ENCODE data around the gene IL17RE. TPM values are rescaled to one million over a fixed set of nuclear protein-coding genes. Genes with fewer than 3 reads are reported as not detected.

The IL17RE gene, protein sequence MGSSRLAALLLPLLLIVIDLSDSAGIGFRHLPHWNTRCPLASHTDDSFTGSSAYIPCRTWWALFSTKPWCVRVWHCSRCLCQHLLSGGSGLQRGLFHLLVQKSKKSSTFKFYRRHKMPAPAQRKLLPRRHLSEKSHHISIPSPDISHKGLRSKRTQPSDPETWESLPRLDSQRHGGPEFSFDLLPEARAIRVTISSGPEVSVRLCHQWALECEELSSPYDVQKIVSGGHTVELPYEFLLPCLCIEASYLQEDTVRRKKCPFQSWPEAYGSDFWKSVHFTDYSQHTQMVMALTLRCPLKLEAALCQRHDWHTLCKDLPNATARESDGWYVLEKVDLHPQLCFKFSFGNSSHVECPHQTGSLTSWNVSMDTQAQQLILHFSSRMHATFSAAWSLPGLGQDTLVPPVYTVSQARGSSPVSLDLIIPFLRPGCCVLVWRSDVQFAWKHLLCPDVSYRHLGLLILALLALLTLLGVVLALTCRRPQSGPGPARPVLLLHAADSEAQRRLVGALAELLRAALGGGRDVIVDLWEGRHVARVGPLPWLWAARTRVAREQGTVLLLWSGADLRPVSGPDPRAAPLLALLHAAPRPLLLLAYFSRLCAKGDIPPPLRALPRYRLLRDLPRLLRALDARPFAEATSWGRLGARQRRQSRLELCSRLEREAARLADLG
- 0.15 and 0.24 TPM in 2 replicates for total RNA-seq (2014; rRNA removed; shearing (Covaris generic))

DNA sequence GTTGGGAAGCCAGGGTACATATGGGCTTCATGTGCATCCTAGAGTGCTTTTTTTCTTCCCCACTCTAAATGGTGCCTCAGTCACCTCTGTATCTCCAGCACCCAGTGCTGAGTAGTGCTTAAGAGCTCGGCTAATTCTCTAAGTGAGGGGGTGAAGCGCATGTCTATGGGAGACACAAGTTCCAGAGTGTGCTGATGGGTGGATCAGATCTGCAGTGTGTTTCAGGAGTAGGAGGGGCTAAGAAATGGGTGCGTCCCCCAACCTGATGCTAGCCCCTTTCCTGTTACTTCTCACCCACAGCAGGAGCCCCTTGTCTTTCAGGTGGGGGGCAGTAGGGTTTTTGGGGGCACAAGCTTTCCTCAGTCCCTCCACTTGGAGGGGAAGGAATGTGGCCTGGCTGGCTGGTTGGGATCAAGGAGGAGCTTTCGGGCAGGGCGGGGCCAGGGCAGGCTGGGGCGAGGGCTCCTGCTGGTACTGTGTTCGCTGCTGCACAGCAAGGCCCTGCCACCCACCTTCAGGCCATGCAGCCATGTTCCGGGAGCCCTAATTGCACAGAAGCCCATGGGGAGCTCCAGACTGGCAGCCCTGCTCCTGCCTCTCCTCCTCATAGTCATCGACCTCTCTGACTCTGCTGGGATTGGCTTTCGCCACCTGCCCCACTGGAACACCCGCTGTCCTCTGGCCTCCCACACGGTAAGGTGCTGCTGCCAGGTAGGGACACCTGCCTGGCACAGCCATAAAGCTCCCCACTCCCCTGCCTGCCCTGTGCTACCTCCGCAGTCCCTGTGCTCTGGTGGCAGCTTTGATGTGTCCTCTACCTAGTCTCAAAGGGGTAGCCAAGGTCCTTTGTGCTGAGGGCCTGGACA is at the start of gene IL17RE:
Gene IL17RE (plus strand): TSS at position 477 of the 866 bp plus-strand sequence. CDS start 85 bp downstream, at position 562.

DNA sequence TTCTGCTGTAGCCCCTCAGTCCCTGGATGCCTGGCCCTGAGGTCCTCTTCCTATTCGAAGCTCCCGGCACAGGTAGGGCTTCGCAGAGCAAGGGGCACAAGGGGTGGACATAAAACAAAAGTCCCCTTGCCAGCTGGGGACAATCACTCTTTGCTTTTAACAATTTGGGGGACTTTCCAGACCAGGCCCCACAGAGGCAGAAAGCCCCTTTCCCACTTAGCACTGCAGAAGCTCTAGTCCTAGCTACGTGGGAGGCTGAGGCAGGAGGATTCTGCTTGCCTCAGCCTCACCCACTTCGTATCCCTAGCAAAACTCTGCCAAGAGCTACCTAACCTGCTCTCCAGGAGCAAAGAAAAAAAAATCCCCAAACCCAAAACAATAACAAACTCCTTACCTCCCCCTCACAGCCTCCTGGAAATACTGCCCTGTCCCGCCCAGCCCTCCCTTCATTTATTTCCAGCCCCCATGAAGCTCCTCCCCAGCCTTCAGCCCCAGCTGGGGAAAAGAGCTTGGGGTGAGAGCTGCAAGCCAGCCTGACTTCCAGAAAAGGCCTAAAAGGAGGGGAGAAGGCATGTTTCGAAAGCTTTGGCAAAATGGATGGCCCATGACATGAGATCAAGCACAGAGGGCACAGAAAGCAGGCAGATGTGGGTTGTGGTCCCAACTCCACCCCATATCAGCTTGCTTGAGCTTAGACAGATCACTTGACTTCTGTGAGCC is 22.7 kb upstream of the IL17RE start, which contains the start of gene CIDEC:
Gene CIDEC (minus strand): TSS at position 424 of the 720 bp plus-strand sequence. CDS start 1,767 bp downstream, outside the sequence.

DNA sequence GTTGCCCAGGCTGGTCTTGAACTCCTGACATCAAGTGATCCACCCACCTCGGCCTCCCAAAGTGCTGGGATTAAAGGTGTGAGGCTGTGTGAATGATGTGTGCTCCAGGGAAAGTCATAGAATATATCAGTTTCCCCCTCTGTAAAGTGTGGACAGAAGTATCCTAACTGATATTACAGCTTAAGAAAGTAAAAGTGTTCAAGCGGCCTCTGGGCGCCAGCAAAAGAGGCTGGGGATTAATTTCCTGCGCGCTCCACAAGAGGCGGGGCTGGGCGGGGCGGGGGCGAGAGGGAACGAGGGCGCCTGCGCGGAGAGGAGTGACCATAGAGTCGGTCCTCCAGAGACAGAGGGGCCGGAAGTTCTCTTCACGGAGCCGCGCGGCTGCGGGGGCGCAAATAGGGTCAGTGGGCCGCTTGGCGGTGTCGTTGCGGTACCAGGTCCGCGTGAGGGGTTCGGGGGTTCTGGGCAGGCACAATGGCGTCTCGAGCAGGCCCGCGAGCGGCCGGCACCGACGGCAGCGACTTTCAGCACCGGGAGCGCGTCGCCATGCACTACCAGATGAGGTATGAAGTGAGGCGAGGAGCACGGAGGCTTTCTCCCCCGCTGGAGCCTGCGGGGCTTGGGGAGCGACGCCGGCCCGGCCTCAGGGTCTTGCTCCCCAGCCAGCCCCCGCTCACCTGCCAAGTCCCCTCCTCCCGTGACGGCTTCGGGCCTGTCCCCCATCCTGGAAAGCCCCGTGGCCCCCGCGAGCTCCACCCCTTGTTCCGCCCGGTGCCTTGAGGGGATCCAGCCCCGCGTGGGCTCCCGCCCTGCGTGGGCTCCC is 12.2 kb upstream of the IL17RE start, which contains the start of gene JAGN1:
Gene JAGN1 (plus strand): TSS at position 362 of the 823 bp plus-strand sequence. CDS start 113 bp downstream, at position 475.

DNA sequence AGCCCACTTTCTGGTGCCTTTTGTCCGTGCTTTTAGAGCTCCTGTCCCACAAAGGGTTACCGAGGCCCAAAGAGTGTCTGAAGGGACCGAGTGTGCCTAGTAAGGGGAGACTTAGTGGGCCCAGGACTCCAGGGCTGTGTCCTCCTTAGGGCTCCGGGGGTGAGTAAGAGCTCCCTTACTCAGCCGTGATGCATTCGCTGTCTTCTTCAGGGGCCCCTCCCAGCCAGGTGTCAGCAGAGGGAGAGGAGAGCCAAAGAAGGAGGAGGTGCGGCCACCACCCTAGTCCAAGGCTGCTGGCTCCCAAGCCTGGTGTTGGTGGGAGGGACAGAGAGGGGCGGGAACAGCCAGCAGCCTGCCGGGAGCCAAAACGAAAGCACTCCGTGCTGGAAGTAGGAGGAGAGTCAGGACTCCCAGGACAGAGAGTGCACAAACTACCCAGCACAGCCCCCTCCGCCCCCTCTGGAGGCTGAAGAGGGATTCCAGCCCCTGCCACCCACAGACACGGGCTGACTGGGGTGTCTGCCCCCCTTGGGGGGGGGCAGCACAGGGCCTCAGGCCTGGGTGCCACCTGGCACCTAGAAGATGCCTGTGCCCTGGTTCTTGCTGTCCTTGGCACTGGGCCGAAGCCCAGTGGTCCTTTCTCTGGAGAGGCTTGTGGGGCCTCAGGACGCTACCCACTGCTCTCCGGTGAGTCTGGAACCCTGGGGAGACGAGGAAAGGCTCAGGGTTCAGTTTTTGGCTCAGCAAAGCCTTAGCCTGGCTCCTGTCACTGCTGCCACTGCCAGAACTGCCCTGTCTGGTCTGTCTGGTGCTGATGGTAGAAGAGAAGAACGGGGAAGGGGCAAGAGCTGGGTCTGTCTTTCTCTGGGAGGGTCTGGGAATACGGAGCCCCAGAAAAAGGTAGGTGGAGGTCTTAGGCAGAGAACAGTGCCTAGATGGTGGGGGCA is 14.4 kb downstream of the IL17RE start, which contains the start of gene IL17RC:
Gene IL17RC (plus strand): TSS at position 365 of the 947 bp plus-strand sequence. CDS start 218 bp downstream, at position 583.

DNA sequence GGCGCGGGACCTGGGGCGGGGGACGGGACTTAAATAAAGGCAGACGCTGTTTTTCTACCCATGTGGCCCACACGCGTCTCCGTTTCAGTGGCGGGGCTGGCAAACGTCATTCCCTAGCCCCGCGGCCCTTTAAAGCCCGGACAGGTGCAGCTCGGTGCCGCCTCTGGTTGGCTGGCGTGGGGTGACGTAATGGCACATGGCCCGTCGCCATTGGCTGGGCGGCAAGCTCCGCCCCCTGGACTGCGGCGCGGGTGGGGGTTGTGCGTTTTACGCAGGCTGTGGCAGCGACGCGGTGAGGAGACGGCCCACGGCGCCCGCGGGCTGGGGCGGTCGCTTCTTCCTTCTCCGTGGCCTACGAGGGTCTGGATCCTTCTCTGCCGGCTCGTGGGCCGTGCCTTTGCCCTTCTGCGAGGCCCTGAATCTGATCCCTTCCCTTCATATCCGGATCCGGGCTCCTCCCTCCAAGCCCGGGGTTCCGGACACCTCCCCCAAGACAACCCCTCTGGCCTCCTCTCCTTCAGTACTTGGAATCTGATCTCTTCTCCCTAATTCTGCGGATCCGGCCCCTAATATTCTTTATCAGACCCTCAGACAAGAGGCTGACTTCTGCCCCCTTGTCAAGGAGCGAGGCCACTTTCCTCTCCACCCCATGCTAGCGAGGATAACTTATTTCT is 31.1 kb downstream of the IL17RE start, which contains the start of gene CRELD1:
Gene CRELD1 (plus strand): TSS at position 274 of the 674 bp plus-strand sequence. CDS start 605 bp downstream, outside the sequence.

DNA sequence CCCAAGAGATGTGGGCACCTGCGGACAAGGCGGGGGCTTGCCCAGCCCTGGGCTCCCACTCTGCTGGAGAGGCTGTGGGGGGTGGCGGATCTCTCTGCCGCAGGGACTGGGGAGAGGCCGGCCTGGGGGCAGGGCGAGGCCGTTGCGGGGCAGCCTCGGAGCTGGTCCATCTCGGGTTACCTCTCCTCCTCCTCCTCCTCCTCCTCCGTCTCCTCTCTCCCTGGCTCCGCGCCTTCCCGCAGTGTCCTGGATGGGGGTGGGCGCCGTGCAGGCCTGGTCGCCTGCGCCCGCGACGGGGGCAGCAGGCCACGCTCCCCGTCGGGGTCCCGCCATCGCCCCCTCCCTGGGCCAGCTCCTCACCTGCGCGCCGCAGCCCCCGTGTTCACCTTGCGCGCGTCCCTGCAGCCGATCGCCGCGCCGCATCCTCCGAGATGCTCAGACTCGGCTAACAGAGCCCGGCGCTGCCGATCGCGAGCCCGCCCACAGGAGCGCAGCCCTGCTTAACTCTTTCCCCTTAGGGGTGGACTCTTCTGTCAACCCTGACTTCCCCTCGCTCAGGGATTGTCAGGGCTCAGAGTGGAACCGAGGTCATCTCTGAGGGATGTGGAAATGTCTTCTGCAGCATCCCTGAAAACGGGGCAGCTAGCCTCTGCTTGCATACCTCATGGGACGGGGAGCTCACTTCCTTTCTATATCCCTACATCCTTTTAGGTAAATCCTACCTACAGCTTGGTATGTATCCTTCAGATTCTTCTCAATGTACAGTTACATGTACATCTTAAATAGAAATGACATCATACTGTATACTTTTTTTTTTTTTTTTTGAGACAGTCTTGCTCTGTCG is 49.5 kb downstream of the IL17RE start, which contains the start of gene PRRT3:
Gene PRRT3 (minus strand): TSS at position 447 of the 844 bp plus-strand sequence. CDS start 2,293 bp downstream, outside the sequence.

Small RNA genes within 50 kb of the gene (small RNA-seq; reads per million reads assigned to genes)
- gene RNU6-882P, result not detected

Other genes with a start within 250 kb of the IL17RE start
- 0.05 and 0.11 TPM in 2 replicates for gene CPNE9, start 199.0 kb upstream of the IL17RE start, total RNA-seq (2014; rRNA removed; shearing (Covaris generic))
- 41.5 and 43.6 TPM in 2 replicates for gene BRPF1, start 171.1 kb upstream of the IL17RE start, total RNA-seq (2014; rRNA removed; shearing (Covaris generic))
- gene OGG1, start 152.9 kb upstream of the IL17RE start, total RNA-seq (2014; rRNA removed; shearing (Covaris generic)), result 36.4 and 39.3 TPM in 2 replicates
- gene CAMK1, start 132.9 kb upstream of the IL17RE start, total RNA-seq (2014; rRNA removed; shearing (Covaris generic)), result 2.7 and 4.7 TPM in 2 replicates
- 107 and 109 TPM in 2 replicates for gene TADA3, start 110.4 kb upstream of the IL17RE start, total RNA-seq (2014; rRNA removed; shearing (Covaris generic))
- gene ARPC4, start 109.8 kb upstream of the IL17RE start, total RNA-seq (2014; rRNA removed; shearing (Covaris generic)), result 187 and 200 TPM in 2 replicates
- 11.8 and 15.3 TPM in 2 replicates for gene TTLL3, start 92.6 kb upstream of the IL17RE start, total RNA-seq (2014; rRNA removed; shearing (Covaris generic))
- gene RPUSD3, start 58.8 kb upstream of the IL17RE start, total RNA-seq (2014; rRNA removed; shearing (Covaris generic)), result 68.3 and 89.1 TPM in 2 replicates
- 0.38 and 0.48 TPM in 2 replicates for gene CIDEC, start 22.6 kb upstream of the IL17RE start, total RNA-seq (2014; rRNA removed; shearing (Covaris generic))
- 36.3 and 37.3 TPM in 2 replicates for gene JAGN1, start 12.2 kb upstream of the IL17RE start, total RNA-seq (2014; rRNA removed; shearing (Covaris generic))
- gene IL17RC, start 14.2 kb downstream of the IL17RE start, total RNA-seq (2014; rRNA removed; shearing (Covaris generic)), result 35.3 and 37.3 TPM in 2 replicates
- gene CRELD1, start 31.0 kb downstream of the IL17RE start, total RNA-seq (2014; rRNA removed; shearing (Covaris generic)), result 18.7 and 20.7 TPM in 2 replicates
- 1.5 and 1.6 TPM in 2 replicates for gene PRRT3, start 49.6 kb downstream of the IL17RE start, total RNA-seq (2014; rRNA removed; shearing (Covaris generic))
- 42.6 and 59.0 TPM in 2 replicates for gene EMC3, start 84.0 kb downstream of the IL17RE start, total RNA-seq (2014; rRNA removed; shearing (Covaris generic))
- 42.7 and 46.6 TPM in 2 replicates for gene FANCD2, start 123.6 kb downstream of the IL17RE start, total RNA-seq (2014; rRNA removed; shearing (Covaris generic))
- not detected in 2 replicates for gene FANCD2OS, start 205.4 kb downstream of the IL17RE start, total RNA-seq (2014; rRNA removed; shearing (Covaris generic))
- 60.2 and 60.5 TPM in 2 replicates for gene BRK1, start 212.8 kb downstream of the IL17RE start, total RNA-seq (2014; rRNA removed; shearing (Covaris generic))
- 52.1 and 54.9 TPM in 2 replicates for gene VHL, start 238.9 kb downstream of the IL17RE start, total RNA-seq (2014; rRNA removed; shearing (Covaris generic))